GM23338 (cell line): ENCODE results near the gene NCOA1. TPM values are rescaled to one million over a fixed set of nuclear protein-coding genes. Genes with fewer than 3 reads are reported as not detected.

Experiments used
- ATAC-seq: fragments of 200-7000 bp; cut with Tn5 transposase; 3 replicates; pipeline ENCODE4 v1.9.1; 2020
- DNase-seq: peaks from one replicate; pipeline ENCODE4 v3.0.0-alpha.2; 2015; ENCODE audit warnings: low spot score
- H2AFZ ChIP-seq: fragments of 200-600 bp; sonication (generic); 2 replicates; pipeline ENCODE4 v1.8.0; 2016; ENCODE audit warnings: antibody characterized with exemption, mild to moderate bottlenecking, moderate library complexity
- H3F3A ChIP-seq: fragments of 200-600 bp; sonication (generic); replicated peaks from 2 replicates; pipeline ENCODE4 v1.8.0; 2017; ENCODE audit warnings: antibody characterized with exemption, mixed run types, low read depth
- H3K27ac ChIP-seq: fragments of 200-600 bp; sonication (generic); 2 replicates; pipeline ENCODE4 v1.6.1; 2016; ENCODE audit warnings: low read depth
- H3K27me3 ChIP-seq: fragments of 200-600 bp; sonication (generic); 2 replicates; pipeline ENCODE4 v1.8.0; 2016; ENCODE audit warnings: mild to moderate bottlenecking, mixed run types, moderate library complexity; ENCODE audit not compliant: insufficient read depth
- H3K36me3 ChIP-seq: fragments of 200-600 bp; sonication (generic); 2 replicates; pipeline ENCODE4 v1.8.0; 2016; ENCODE audit warnings: mild to moderate bottlenecking; ENCODE audit not compliant: insufficient read depth
- H3K4me1 ChIP-seq: fragments of 200-600 bp; sonication (generic); 2 replicates; pipeline ENCODE4 v1.8.0; 2016; ENCODE audit warnings: mild to moderate bottlenecking, moderate library complexity; ENCODE audit not compliant: insufficient read depth
- H3K4me2 ChIP-seq: fragments of 200-600 bp; sonication (generic); 2 replicates; pipeline ENCODE4 v1.7.1; 2017; ENCODE audit warnings: mixed run types
- H3K4me3 ChIP-seq: fragments of 200-600 bp; sonication (generic); 2 replicates; pipeline ENCODE4 v1.6.1; 2016; ENCODE audit warnings: mixed run types
- H3K79me2 ChIP-seq: fragments of 200-600 bp; sonication (generic); replicated peaks from 2 replicates; pipeline ENCODE4 v1.8.0; 2017; ENCODE audit warnings: mild to moderate bottlenecking; ENCODE audit not compliant: insufficient read depth
- H3K9me2 ChIP-seq: fragments of 200-600 bp; sonication (generic); 2 replicates; pipeline ENCODE4 v1.8.0; 2017; ENCODE audit not compliant: insufficient read depth
- H4K20me1 ChIP-seq: fragments of 200-600 bp; sonication (generic); replicated peaks from 2 replicates; pipeline ENCODE4 v1.8.0; 2017; ENCODE audit warnings: mild to moderate bottlenecking; ENCODE audit not compliant: insufficient read depth
- H3K27ac Mint-ChIP-seq: 2 replicates; pipeline ENCODE4 v1.8.0; 2020; ENCODE audit warnings: inconsistent platforms, mild to moderate bottlenecking, moderate library complexity, mixed read lengths
- H3K27me3 Mint-ChIP-seq: 3 replicates; pipeline ENCODE4 v1.8.0; 2022; ENCODE audit warnings: low read depth, mild to moderate bottlenecking, moderate library complexity, mixed read lengths, inconsistent platforms; ENCODE audit not compliant: insufficient read depth, poor library complexity
- H3K36me3 Mint-ChIP-seq: 3 replicates; pipeline ENCODE4 v1.8.0; 2021; ENCODE audit warnings: low read depth, mild to moderate bottlenecking, inconsistent platforms, moderate library complexity, mixed read lengths
- H3K4me1 Mint-ChIP-seq: 3 replicates; pipeline ENCODE4 v1.8.0; 2020; ENCODE audit warnings: mild to moderate bottlenecking, inconsistent platforms, mixed read lengths
- H3K4me3 Mint-ChIP-seq: 3 replicates; pipeline ENCODE4 v1.8.0; 2021; ENCODE audit warnings: moderate library complexity, mild to moderate bottlenecking, inconsistent platforms, mixed read lengths
- H3K9me3 Mint-ChIP-seq: 3 replicates; pipeline ENCODE4 v1.8.0; 2020; ENCODE audit warnings: moderate library complexity, mild to moderate bottlenecking, inconsistent platforms, mixed read lengths
- CREB1 ChIP-seq: fragments of 250-450 bp; sonication (Bioruptor Pico); IDR thresholded peaks from 2 replicates; pipeline ENCODE4 v1.5.0; 2020; ENCODE audit warnings: low read depth, mild to moderate bottlenecking, moderate library complexity
- CTCF ChIP-seq, 2 experiments: fragments of 200-600 bp in 1 of 2; sonication (generic) in 1 of 2; conservative IDR thresholded peaks; 2 replicates each; pipeline versions ENCODE4 v1.5.1 to v1.6.1; 2016 to 2017; ENCODE audit warnings: antibody characterized with exemption in 2 of 2, low read depth in 2 of 2, mild to moderate bottlenecking in 2 of 2, moderate library complexity in 1 of 2
- EZH2 ChIP-seq: fragments of 200-600 bp; sonication (generic); IDR thresholded peaks from one replicate; pipeline ENCODE4 v1.8.0; 2017; ENCODE audit warnings: antibody characterized with exemption, mild to moderate bottlenecking, low read depth; ENCODE audit not compliant: unreplicated experiment
- JUNB ChIP-seq: IDR thresholded peaks from one replicate; pipeline ENCODE4 v1.6.1; 2016; ENCODE audit warnings: antibody characterized with exemption; ENCODE audit not compliant: unreplicated experiment
- POLR2AphosphoS5 ChIP-seq: IDR thresholded peaks from 2 replicates; pipeline ENCODE4 v1.6.1; 2016; ENCODE audit warnings: antibody characterized with exemption, low read depth
- REST ChIP-seq: IDR thresholded peaks from one replicate; pipeline ENCODE4 v1.6.1; 2018; ENCODE audit warnings: antibody characterized with exemption; ENCODE audit not compliant: unreplicated experiment
- ZNF114 ChIP-seq: fragments of 250-450 bp; sonication (Bioruptor Pico); IDR thresholded peaks from 2 replicates; pipeline ENCODE4 v1.5.0; 2020; ENCODE audit warnings: mild to moderate bottlenecking, moderate library complexity
- ZNF331 ChIP-seq: fragments of 250-450 bp; sonication (Bioruptor Pico); IDR thresholded peaks from 2 replicates; pipeline ENCODE4 v1.5.0; 2020; ENCODE audit warnings: low read depth, mild to moderate bottlenecking, moderate library complexity
- ZNF462 ChIP-seq: fragments of 250-450 bp; sonication (Bioruptor Pico); IDR thresholded peaks from 2 replicates; pipeline ENCODE4 v1.5.0; 2020; ENCODE audit warnings: mild to moderate bottlenecking, moderate library complexity
- polyA plus RNA-seq: library from polyadenylated mRNA; unstranded; fragments of >200 nt; fragmentation: Nextera tagmentation; extraction: Ambion mirVana; gene quantifications from 2 replicates; pipeline ENCODE4 v1.2.1, GENCODE V29; 2016
- total RNA-seq: library from RNA; depleted of rRNA; stranded (reverse); fragments of >200 nt; shearing (Covaris generic); gene quantifications from 2 replicates; pipeline ENCODE4 v1.2.3, GENCODE V29; 2014
- TF ChIP-seq, protein P1 (sequence below): IDR thresholded peaks from 2 replicates; pipeline ENCODE4 v1.6.1; 2016; ENCODE audit warnings: antibody characterized with exemption

The NCOA1 gene
- total and polyA plus RNA-seq, 2 experiments from 2014 or later = 7.1 to 15.1 TPM

DNA sequence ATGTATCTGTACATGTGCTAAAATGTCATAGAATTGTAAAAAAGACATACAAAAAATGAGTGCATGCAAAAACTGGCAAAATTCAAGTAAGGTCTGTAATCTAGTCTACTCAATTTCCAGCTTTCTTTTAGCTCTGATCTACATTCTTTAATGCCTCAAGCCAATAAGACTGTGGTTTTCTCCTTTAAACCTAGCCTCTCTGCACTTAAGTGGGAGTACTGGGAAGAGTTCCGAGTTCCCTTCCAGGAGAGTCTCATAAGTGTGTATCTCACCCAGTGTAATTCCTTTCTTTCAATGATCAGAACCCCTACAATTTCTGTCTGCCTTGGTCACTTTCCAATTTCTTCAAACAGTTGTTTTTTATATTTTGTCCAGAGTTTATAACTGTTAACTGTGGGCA is 152.0 kb downstream of the NCOA1 start:
- TF ChIP-seq REST (no peak), ZNF114 (CRISPR knock-in tag) (no peak), EZH2 (no peak)
- no peaks in the 10 kb centered on the region for H3F3A ChIP-seq
- H3K36me3 ChIP-seq = no peaks in the 10 kb centered on the region
- Mint-ChIP-seq H3K9me3 (no peaks in the 10 kb centered on the region), H3K27me3 (no peaks in the 10 kb centered on the region), H3K27ac (no peak overlapping the region), H3K36me3 (no peaks in the 10 kb centered on the region), H3K4me3 (no peak overlapping the region), H3K4me1 (no peaks in the 10 kb centered on the region)
- H3K4me3 ChIP-seq = no peak overlapping the region
- no peak overlapping the region for H2AFZ ChIP-seq
- ATAC-seq (no peak), DNase-seq (no peak)
- no peaks in the 10 kb centered on the region for H4K20me1 ChIP-seq
- H3K9me2 ChIP-seq = no peaks in the 10 kb centered on the region
- H3K4me1 ChIP-seq = no peaks in the 10 kb centered on the region
- no peak overlapping the region for H3K27ac ChIP-seq
- H3K4me2 ChIP-seq = no peak overlapping the region
- H3K27me3 ChIP-seq = no peaks in the 10 kb centered on the region
- H3K79me2 ChIP-seq = no peaks in the 10 kb centered on the region

GRCh38 chr2:24644032-24644431 is 153.0 kb downstream of the NCOA1 start:
- Histone ChIP-seq H2AFZ (no peak overlapping the region), H3K27me3 (no peaks in the 10 kb centered on the region), H3K4me1 (no peaks in the 10 kb centered on the region), H3K4me2 (no peak overlapping the region), H4K20me1 (no peaks in the 10 kb centered on the region), H3K79me2 (no peaks in the 10 kb centered on the region), H3F3A (no peaks in the 10 kb centered on the region), H3K9me2 (no peaks in the 10 kb centered on the region), H3K36me3 (no peaks in the 10 kb centered on the region), H3K27ac (no peak overlapping the region), H3K4me3 (no peak overlapping the region)
- Mint-ChIP-seq H3K27me3 (no peaks in the 10 kb centered on the region), H3K9me3 (no peaks in the 10 kb centered on the region), H3K36me3 (no peaks in the 10 kb centered on the region), H3K4me3 (no peak overlapping the region), H3K27ac (no peak overlapping the region), H3K4me1 (no peaks in the 10 kb centered on the region)
- TF ChIP-seq CTCF (conservative IDR thresholded peaks at IDR 0.05; ENCODE audit: low read depth in 2 of 2) (no peak), JUNB (no peak), CREB1 (CRISPR knock-in tag) (no peak), POLR2AphosphoS5 (no peak), ZNF462 (no peak), EZH2 (no peak), ZNF331 (no peak)
- TF ChIP-seq, protein P1, sequence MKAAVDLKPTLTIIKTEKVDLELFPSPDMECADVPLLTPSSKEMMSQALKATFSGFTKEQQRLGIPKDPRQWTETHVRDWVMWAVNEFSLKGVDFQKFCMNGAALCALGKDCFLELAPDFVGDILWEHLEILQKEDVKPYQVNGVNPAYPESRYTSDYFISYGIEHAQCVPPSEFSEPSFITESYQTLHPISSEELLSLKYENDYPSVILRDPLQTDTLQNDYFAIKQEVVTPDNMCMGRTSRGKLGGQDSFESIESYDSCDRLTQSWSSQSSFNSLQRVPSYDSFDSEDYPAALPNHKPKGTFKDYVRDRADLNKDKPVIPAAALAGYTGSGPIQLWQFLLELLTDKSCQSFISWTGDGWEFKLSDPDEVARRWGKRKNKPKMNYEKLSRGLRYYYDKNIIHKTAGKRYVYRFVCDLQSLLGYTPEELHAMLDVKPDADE = no peak
- DNase-seq (no peak), ATAC-seq (no peak)
